Heart right ventricle (tissue), 16 donors: ENCODE results near the gene OR2A12. TPM values are rescaled to one million over a fixed set of nuclear protein-coding genes. Genes with fewer than 3 reads are reported as not detected.

Experiments used
- ATAC-seq, 8 donors: fragments of 200-7000 bp; cut with Tn5 transposase; one replicate each; pipeline ENCODE4 v1.9.1; 2020; ENCODE audit warnings: mild to moderate bottlenecking in 8 of 8, moderate library complexity in 8 of 8, moderate number of reproducible peaks in 1 of 8
- DNase-seq, 2 donors: peaks; one replicate each; pipeline ENCODE4 v3.0.0-alpha.2; 2020
- H3K27ac ChIP-seq, 10 donors: fragments of 200-600 bp; sonication (generic) in 2 of 10; one replicate each; pipeline versions ENCODE4 v1.5.0 to v1.8.0; 2020 to 2022; ENCODE audit warnings: mild to moderate bottlenecking in 3 of 10
- H3K27me3 ChIP-seq, 7 donors: fragments of 200-600 bp; one replicate each; pipeline ENCODE4 v1.8.0; 2021 to 2022; ENCODE audit warnings: mild to moderate bottlenecking in 2 of 7
- H3K36me3 ChIP-seq, 9 donors: fragments of 200-600 bp; sonication (generic) in 1 of 9; one replicate each; pipeline versions ENCODE4 v1.5.0 to v1.8.0; 2020 to 2022; ENCODE audit warnings: mild to moderate bottlenecking in 2 of 9
- H3K4me1 ChIP-seq, 9 donors: fragments of 200-600 bp; sonication (generic) in 1 of 9; one replicate each; pipeline versions ENCODE4 v1.5.0 to v1.8.0; 2020 to 2022; ENCODE audit warnings: mild to moderate bottlenecking in 4 of 9
- H3K4me3 ChIP-seq, 10 donors: fragments of 200-600 bp; sonication (generic) in 2 of 10; one replicate each; pipeline versions ENCODE4 v1.5.0 to v1.8.0; 2020 to 2022; ENCODE audit warnings: mild to moderate bottlenecking in 7 of 10, moderate library complexity in 2 of 10
- H3K9me3 ChIP-seq, 11 donors: fragments of 200-600 bp in 10 of 11; sonication (generic) in 2 of 11; one replicate each; pipeline versions ENCODE4 v1.5.0 to v1.8.0; 2013 to 2022; ENCODE audit warnings: mild to moderate bottlenecking in 2 of 11, control low read depth in 1 of 11, moderate library complexity in 1 of 11
- CTCF ChIP-seq, 9 donors: fragments of 200-600 bp; sonication (generic) in 2 of 9; IDR thresholded peaks; one replicate each; pipeline versions ENCODE4 v1.5.0 to v1.8.0; 2021 to 2022; ENCODE audit warnings: antibody characterized with exemption in 9 of 9, mild to moderate bottlenecking in 5 of 9, moderate library complexity in 1 of 9
- WGBS, 2 donors: extraction: QIAGEN DNeasy Blood & Tissue Kit; methylation state at CpG; one replicate each; pipeline ENCODE4 v1.1.7; 2013; ENCODE audit warnings: inconsistent platforms in 1 of 2; 5-methylcytosine and 5-hydroxymethylcytosine counted together
- intact Hi-C, 10 donors: fragments of 100-400 bp; cut with DNase I; formaldehyde crosslinking; loops; one replicate each; pipeline versions ENCODE4 v1.11.1 to v1.14.2; 2022
- polyA plus RNA-seq, 2 donors: library from polyadenylated mRNA; stranded (reverse); fragments of 200-250 nt; gene quantifications; one replicate each; pipeline ENCODE4 v1.2.3, GENCODE V29; 2013
- total RNA-seq, 10 donors: library from RNA; stranded (reverse); fragmentation: NEBNext Ultra II Directional in 3 of 10; extraction: Animal tissue kit (Norgen Biotek cat#: 25700) in 3 of 10; gene quantifications; one replicate each; pipeline versions ENCODE4 v1.2.1 to v1.2.4, GENCODE V29; 2021 to 2023
- donor health status: Arrhythmogenic right ventricular cardiomyopathy.
- donor health status: ischemic (EF 13 %, LVEDD 7.1; RV severe dilation, severe dysfunction).
- donor health status: healthy with polysubstance abuse.
- donor health status: DM: no; HTN: yes; CAD: no.
- donor health status: DM: no; HTN: no; CAD: no.
- donor health status: ischemic (EF 25% LVEDD 6.9; RV normal size, moderate dysfunction).
- donor health status: ischemic (EF 25% LVEDD 5.7; RV mildly dilated, moderate dysfunction).
- donor health status: healthy.
- donor health status: DM: yes; HTN: yes; CAD: no.
- donor health status: Ischemic cardiomyopathy.
- donor health status: ischemic (EF 35%, LVEDD 5.7; RV mildly dilated, moderate dysfunction).
- donor health status: nonischemic (EF 11% LVEDD 7.7; RV severe dilation, severe dysfunction).
- donor health status: DM: yes; HTN: yes; CAD: no.
- donor health status: PGD.
- donor health status: ischemic (EF 29% LVEDD 5.4; RV normal size, mild dysfunction).
- donor health status: nonischemic (EF 23%, LVEDD 6.1; RV moderate dilation, normal function).

Gene OR2A12
- total and polyA plus RNA-seq, 12 donors, result not detected

- intact Hi-C loops, result no loop called here
- WGBS, 2 donors, result 56 to 68% methylated on average over 1 of the region's 1 CpG
- no peaks in the 10 kb centered on the region for H3K4me1 ChIP-seq
- ATAC-seq (no peak), DNase-seq (no peak)
- TF ChIP-seq CTCF (IDR thresholded peaks at IDR 0.05), result no peak
- no peaks in the 10 kb centered on the region for H3K27me3 ChIP-seq
- H3K9me3 ChIP-seq, result no peaks in the 10 kb centered on the region
- no peak overlapping the region for H3K27ac ChIP-seq
- H3K4me3 ChIP-seq, result no peak overlapping the region
- H3K36me3 ChIP-seq, result no peaks in the 10 kb centered on the region
Observed at GRCh38 chr7:144134116-144134515, 48.0 kb downstream of the OR2A12 start.

- Histone ChIP-seq H3K9me3 (no peaks in the 10 kb centered on the region), H3K27ac (no peak overlapping the region), H3K36me3 (no peaks in the 10 kb centered on the region), H3K4me3 (no peak overlapping the region), H3K27me3 (no peaks in the 10 kb centered on the region), H3K4me1 (no peaks in the 10 kb centered on the region)
- ATAC-seq (no peak), DNase-seq (no peak)
- TF ChIP-seq CTCF (IDR thresholded peaks at IDR 0.05), result no peak
- intact Hi-C loops, result no loop called here
- WGBS, 2 donors, result 71 to 78% methylated on average over 1 of the region's 1 CpG
Observed at GRCh38 chr7:144137501-144137900, 51.4 kb downstream of the OR2A12 start.

- 79 to 82% methylated on average over 3 of the region's 3 CpGs for WGBS, 2 donors
- Histone ChIP-seq H3K9me3 (peaks cover 0 to 16% (median under 1%) of the 10 kb centered on the region in 11 donors), H3K36me3 (no peaks in the 10 kb centered on the region), H3K4me1 (no peaks in the 10 kb centered on the region), H3K27me3 (no peaks in the 10 kb centered on the region), H3K27ac (no peak overlapping the region), H3K4me3 (no peak overlapping the region)
- ATAC-seq (no peak), DNase-seq (no peak)
- no peak for TF ChIP-seq CTCF (IDR thresholded peaks at IDR 0.05)
- intact Hi-C loops, result no loop called here
Observed at GRCh38 chr7:144142187-144142586, 56.1 kb downstream of the OR2A12 start.

- Histone ChIP-seq H3K4me1 (no peaks in the 10 kb centered on the region), H3K27ac (no peak overlapping the region), H3K36me3 (no peaks in the 10 kb centered on the region), H3K9me3 (peaks cover 0 to 39% (median 22%) of the 10 kb centered on the region in 11 donors), H3K27me3 (no peaks in the 10 kb centered on the region), H3K4me3 (no peak overlapping the region)
- intact Hi-C loops, result no loop called here
- no peak for TF ChIP-seq CTCF (IDR thresholded peaks at IDR 0.05)
- WGBS, 2 donors, result 92 to 95% methylated on average over 3 of the region's 3 CpGs
- ATAC-seq, result no peak
- DNase-seq, result no peak
Observed at GRCh38 chr7:144144426-144144825, 58.3 kb downstream of the OR2A12 start.
